HEK293 (cell line): ENCODE measurements around the gene RNF187.

Experiments used
- SALL2 ChIP-seq: fragments of 450-650 bp; formaldehyde crosslinking; IDR thresholded peaks from 2 replicates; pipeline ENCODE4 v1.5.0; 2017; ENCODE audit warnings: missing biosample characterization, mild to moderate bottlenecking, missing genetic modification characterization, borderline replicate concordance
- ZBTB21 ChIP-seq: fragments of 450-650 bp; formaldehyde crosslinking; IDR thresholded peaks from 2 replicates; pipeline ENCODE4 v1.5.1; 2017; ENCODE audit warnings: missing biosample characterization, missing genetic modification characterization
- ZBTB7A ChIP-seq: fragments of 450-650 bp; formaldehyde crosslinking; IDR thresholded peaks from 2 replicates; pipeline ENCODE4 v1.5.1; 2016; ENCODE audit warnings: low read depth, missing biosample characterization, missing genetic modification characterization
- ZNF280D ChIP-seq: fragments of 450-650 bp; formaldehyde crosslinking; IDR thresholded peaks from 2 replicates; pipeline ENCODE4 v1.5.1; 2016; ENCODE audit warnings: missing biosample characterization, missing genetic modification characterization
- ZNF362 ChIP-seq: fragments of 450-650 bp; formaldehyde crosslinking; IDR thresholded peaks from 2 replicates; pipeline ENCODE4 v1.5.1; 2016; ENCODE audit warnings: missing biosample characterization, missing genetic modification characterization
- ZNF629 ChIP-seq: fragments of 450-650 bp; formaldehyde crosslinking; IDR thresholded peaks from 2 replicates; pipeline ENCODE4 v1.5.1; 2017; ENCODE audit warnings: missing biosample characterization, missing genetic modification characterization
- TF ChIP-seq, protein P1 (sequence below): fragments of 450-650 bp; formaldehyde crosslinking; IDR thresholded peaks from 2 replicates; pipeline ENCODE4 v1.5.1; 2016; ENCODE audit warnings: missing biosample characterization, missing genetic modification characterization

DNA sequence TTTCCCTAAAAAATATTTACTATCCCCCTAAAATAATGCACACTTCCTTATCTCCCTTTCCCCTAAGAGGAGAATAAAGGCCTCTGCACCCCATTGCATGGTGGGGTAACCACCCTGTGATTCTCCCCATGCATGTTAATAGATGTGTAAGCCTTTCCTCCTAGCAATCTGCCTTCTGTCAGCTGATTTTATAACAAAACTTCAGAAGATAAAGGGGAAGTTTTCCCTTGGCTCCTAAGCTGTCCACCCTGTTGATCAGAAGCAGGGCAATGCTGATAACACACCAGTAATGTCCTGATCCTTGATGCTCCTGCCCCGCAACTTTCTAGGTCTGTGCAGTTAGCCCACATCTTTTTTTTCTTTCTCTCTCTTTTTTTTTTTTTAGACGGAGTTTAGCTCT lies 11.4 kb upstream of the RNF187 start:
- no peak for TF ChIP-seq ZNF629 (tag by site-specific recombination)
- TF ChIP-seq, protein P1, sequence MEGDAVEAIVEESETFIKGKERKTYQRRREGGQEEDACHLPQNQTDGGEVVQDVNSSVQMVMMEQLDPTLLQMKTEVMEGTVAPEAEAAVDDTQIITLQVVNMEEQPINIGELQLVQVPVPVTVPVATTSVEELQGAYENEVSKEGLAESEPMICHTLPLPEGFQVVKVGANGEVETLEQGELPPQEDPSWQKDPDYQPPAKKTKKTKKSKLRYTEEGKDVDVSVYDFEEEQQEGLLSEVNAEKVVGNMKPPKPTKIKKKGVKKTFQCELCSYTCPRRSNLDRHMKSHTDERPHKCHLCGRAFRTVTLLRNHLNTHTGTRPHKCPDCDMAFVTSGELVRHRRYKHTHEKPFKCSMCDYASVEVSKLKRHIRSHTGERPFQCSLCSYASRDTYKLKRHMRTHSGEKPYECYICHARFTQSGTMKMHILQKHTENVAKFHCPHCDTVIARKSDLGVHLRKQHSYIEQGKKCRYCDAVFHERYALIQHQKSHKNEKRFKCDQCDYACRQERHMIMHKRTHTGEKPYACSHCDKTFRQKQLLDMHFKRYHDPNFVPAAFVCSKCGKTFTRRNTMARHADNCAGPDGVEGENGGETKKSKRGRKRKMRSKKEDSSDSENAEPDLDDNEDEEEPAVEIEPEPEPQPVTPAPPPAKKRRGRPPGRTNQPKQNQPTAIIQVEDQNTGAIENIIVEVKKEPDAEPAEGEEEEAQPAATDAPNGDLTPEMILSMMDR (tag by site-specific recombination), result no peak
- no peak for TF ChIP-seq SALL2 (tag by site-specific recombination)
- no peak for TF ChIP-seq ZNF362 (tag by site-specific recombination)
- no peak for TF ChIP-seq ZBTB21 (tag by site-specific recombination)
- TF ChIP-seq ZNF280D (tag by site-specific recombination), result no peak
- TF ChIP-seq ZBTB7A (tag by site-specific recombination), result no peak
